ENCODE measurements around the gene HOXA5. TPM values are rescaled to one million over a fixed set of nuclear protein-coding genes. Genes with fewer than 3 reads are reported as not detected.

HOXA5 gene
- total RNA-seq, 1 donor from 2014 or later, result 22.0 TPM

DNA sequence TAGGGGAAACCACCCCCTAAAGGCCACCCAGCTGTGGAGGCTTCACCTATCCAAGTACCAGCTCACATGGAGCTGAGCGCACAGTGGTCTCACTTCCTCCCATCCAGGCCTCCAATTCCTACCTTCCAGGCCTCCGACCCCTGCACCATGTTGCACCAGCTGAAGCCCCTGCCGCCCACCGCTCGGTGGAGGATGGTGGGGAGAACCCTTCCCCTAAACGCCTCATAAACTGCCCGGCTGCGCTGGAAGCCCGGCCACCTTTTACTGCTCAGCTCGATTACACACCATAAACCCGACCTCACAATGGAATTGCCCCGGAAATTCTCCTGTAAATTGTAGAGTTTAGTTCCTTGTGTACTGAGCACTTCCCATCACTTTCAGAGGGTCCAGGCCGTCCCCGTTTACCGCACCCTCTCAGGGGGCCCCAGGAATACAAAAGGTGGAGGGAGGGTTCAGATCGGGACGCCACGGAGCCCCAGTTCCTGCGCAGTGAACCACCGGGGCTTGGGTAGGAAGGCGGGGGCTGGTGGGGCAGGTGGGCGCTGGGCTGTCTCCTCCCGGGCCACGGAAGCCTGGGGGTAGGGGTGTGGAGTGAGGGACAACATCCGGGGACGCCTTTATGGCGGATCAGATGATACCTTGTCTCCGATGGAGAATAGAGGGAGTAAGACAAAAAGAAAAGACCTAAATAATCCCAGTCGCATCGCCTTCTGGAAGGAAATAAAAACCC, 14.4 kb upstream of the HOXA5 start:
- intact Hi-C loops (cut with DNase I), result loop anchor here (5.0 kb wide), 1 partner anchor 1301 kb away; no protein-coding TSS in a partner anchor
- no peaks in the 10 kb centered on the region for H3K9me3 ChIP-seq
- no peak overlapping the region for H3K4me3 ChIP-seq
- DNase-seq (ENCODE audit: low spot score in 2 of 2), result peak in 1 of 2 donors; percentile 63
- no peak overlapping the region for H3K27ac ChIP-seq
- no peaks in the 10 kb centered on the region for H3K27me3 ChIP-seq
- H3K36me3 ChIP-seq, result no peaks in the 10 kb centered on the region
- TF ChIP-seq, protein P1, sequence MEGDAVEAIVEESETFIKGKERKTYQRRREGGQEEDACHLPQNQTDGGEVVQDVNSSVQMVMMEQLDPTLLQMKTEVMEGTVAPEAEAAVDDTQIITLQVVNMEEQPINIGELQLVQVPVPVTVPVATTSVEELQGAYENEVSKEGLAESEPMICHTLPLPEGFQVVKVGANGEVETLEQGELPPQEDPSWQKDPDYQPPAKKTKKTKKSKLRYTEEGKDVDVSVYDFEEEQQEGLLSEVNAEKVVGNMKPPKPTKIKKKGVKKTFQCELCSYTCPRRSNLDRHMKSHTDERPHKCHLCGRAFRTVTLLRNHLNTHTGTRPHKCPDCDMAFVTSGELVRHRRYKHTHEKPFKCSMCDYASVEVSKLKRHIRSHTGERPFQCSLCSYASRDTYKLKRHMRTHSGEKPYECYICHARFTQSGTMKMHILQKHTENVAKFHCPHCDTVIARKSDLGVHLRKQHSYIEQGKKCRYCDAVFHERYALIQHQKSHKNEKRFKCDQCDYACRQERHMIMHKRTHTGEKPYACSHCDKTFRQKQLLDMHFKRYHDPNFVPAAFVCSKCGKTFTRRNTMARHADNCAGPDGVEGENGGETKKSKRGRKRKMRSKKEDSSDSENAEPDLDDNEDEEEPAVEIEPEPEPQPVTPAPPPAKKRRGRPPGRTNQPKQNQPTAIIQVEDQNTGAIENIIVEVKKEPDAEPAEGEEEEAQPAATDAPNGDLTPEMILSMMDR (IDR thresholded peaks at IDR 0.05), result no peak
- peaks cover 3 to 6% of the 10 kb centered on the region in 2 donors for H3K4me1 ChIP-seq

DNA sequence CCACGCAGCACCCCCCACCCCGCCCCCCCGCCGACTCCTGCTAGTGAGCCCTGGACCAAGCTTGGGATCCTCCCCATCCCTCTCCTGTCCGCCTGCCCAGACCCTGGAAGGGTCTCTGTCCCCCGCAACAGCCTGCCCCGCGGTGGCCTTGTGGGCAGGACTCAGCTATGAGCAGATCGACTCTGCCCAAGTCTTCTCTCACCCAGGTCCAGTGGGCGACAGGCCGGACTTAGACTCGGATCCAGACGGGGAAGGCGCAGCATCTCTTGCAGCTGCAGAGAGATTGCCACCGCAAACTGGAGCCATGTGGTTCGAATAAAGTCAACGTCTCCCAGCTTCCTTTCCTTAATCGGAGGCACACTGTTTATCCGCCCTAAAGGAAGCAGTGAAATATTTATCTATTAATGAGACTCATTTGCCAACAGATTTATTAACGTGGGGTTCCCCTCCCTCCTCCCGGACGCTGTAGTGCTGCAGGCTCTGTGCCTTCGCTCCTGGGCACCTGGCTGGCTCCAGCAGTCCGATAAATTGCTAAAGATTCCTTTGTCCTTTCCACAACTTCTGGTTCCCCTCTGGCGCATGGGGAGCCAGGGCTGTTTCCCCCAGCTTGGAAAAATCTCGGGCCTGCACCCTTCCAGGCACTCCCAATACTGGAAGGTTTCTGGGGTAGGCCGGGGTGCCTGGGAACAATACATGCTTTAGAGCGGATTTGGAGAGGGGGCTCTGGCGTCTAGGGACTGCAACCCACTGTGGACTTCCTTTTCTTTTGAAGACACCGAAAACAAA, 13.6 kb upstream of the HOXA5 start:
- H3K27me3 ChIP-seq, result no peaks in the 10 kb centered on the region
- peak in 1 of 2 donors; percentile 64 for DNase-seq (ENCODE audit: low spot score in 2 of 2)
- H3K9me3 ChIP-seq, result no peaks in the 10 kb centered on the region
- peak overlapping the region; percentile 68 to 73 for H3K27ac ChIP-seq
- H3K4me3 ChIP-seq, result peak overlapping the region; percentile 64 to 82
- TF ChIP-seq, protein P1 (IDR thresholded peaks at IDR 0.05), result no peak
- H3K4me1 ChIP-seq, result peaks cover 3 to 11% of the 10 kb centered on the region in 2 donors
- intact Hi-C loops (cut with DNase I), result loop anchor here (5.0 kb wide), 1 partner anchor 1300 kb away; no protein-coding TSS in a partner anchor
- H3K36me3 ChIP-seq, result no peaks in the 10 kb centered on the region

DNA sequence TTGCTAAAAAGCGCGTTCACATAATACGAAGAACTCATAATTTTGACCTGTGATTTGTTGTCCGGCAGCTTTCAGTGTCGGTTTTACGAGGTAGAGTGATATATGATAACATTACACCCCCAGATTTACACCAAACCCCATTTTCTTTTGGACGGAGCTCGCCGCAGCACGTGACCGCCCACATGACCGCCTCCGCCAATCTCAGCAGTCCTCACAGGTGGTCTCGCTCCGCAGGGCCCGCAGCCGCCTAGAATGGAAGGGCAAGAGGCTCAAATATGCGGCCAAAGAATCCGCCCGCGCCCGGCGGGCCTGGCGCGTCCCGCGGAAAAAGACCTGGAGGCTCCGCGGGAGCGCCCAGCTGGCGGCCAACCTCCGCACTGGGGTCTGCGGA, 13.0 kb upstream of the HOXA5 start, which contains the start of gene HOXA7:
Gene HOXA7 (minus strand): TSS at position 168 of the 391 bp plus-strand sequence. CDS start 130 bp downstream, at position 38.
- peak in 1 of 2 donors; percentile 80 for DNase-seq (ENCODE audit: low spot score in 2 of 2)
- Histone ChIP-seq H3K9me3 (no peaks in the 10 kb centered on the region), H3K27ac (peak within 1 kb of the TSS; percentile 68 to 73), H3K36me3 (no peaks in the 10 kb centered on the region), H3K27me3 (no peaks in the 10 kb centered on the region), H3K4me3 (peak within 1 kb of the TSS; percentile 64 to 82), H3K4me1 (peaks cover 3 to 11% of the 10 kb centered on the region in 2 donors)
- TF ChIP-seq, protein P1 (IDR thresholded peaks at IDR 0.05), result no peak
- intact Hi-C loops (cut with DNase I), result loop anchor here (5.0 kb wide), 1 partner anchor 1299 kb away; no protein-coding TSS in a partner anchor

DNA sequence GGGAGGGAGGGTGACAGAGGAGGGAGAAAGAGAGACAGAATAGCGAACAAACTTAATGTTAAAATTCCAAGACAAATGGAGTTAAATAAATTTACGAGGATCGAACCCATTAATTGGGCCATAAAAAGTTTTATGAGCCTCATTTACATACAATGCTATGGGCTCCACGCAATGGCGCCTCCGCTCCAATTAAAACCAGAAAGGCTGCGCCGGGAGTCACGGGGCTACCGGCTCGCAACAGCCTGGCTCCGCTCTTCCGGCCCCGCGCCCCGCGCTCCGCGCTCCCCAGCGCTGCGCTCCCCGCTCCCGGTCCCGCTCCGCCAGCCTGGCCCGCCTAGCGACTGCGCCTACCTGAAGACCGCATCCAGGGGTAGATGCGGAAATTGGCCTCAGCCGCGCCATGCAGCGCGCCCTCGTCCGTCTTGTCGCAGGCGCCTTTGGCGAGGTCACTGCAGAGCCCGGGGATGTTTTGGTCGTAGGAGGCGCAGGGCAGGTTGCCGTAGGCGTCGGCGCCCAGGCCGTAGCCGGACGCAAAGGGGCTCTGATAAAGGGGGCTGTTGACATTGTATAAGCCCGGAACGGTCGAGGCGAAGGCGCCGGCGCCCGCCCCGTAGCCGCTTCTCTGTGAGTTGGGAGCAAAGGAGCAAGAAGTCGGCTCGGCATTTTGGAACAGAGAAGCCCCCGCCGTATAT, 12.5 kb upstream of the HOXA5 start:
- intact Hi-C loops (cut with DNase I), result loop anchor here (5.0 kb wide), 1 partner anchor 1299 kb away; no protein-coding TSS in a partner anchor
- DNase-seq (ENCODE audit: low spot score in 2 of 2), result peak in 1 of 2 donors; percentile 65
- TF ChIP-seq, protein P1 (IDR thresholded peaks at IDR 0.05), result no peak
- H3K4me3 ChIP-seq, result peak overlapping the region; percentile 64 to 82
- no peaks in the 10 kb centered on the region for H3K36me3 ChIP-seq
- H3K4me1 ChIP-seq, result peaks cover 3 to 15% of the 10 kb centered on the region in 2 donors
- no peaks in the 10 kb centered on the region for H3K27me3 ChIP-seq
- peak overlapping the region; percentile 68 to 73 for H3K27ac ChIP-seq
- no peaks in the 10 kb centered on the region for H3K9me3 ChIP-seq

All from ascending aorta (tissue), 2 donors.